Skin epidermis (tissue), 12 donors: Measurements from ENCODE around the gene MAGEA4.
A peak's percentile ranks its signal among the peaks of the same experiment; 100 is the strongest.
"Not testable (repeated sequence)": the region's sequence is repeated elsewhere in the genome, so short reads cannot be mapped to it uniquely, and the experiment has no call there.

ENCODE experiments used
- H3K27ac ChIP-seq, 21 experiments: fragments of 200-600 bp; sonication (generic) in 11 of 21; one replicate each; pipeline ENCODE4 v1.5.0; 2020; ENCODE audit warnings: mild to moderate bottlenecking in 3 of 21, inconsistent platforms in 2 of 21, moderate library complexity in 2 of 21
- H3K4me3 ChIP-seq, 7 experiments: fragments of 200-600 bp; sonication (generic) in 2 of 7; one replicate each; pipeline ENCODE4 v1.5.0; 2020; ENCODE audit warnings: inconsistent platforms in 2 of 7, mild to moderate bottlenecking in 2 of 7, moderate library complexity in 1 of 7

MAGEA4 gene

DNA sequence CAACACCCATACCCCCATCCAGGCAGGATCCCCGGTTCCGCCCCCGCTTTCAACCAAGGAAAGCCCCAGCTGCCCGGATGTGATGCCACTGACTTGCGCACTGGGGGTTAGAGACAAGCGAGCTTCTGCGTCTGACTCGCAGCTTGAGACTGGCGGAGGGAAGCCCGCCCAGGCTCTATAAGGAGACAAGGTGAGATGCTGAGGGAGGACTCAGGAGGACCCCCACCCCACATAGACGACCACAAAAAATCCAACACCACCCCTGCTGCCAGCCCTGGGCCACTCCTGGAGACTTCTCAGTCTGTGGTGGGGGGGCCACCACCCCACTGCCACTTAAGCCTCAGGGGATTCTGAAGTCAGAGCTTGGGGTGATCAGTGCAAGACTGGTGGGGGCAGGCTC, at the start of gene MAGEA4:
Gene MAGEA4, plus strand, starts transcription at position 110 of the 400 bp plus-strand sequence. CDS start 10,776 bp downstream, outside the sequence.
- H3K27ac ChIP-seq = no peak within 1 kb of the TSS
- no peak within 1 kb of the TSS for H3K4me3 ChIP-seq

GRCh38 chrX:151870602-151871001, 42.1 kb upstream of the MAGEA4 start:
- Histone ChIP-seq H3K4me3 (no peak overlapping the region), H3K27ac (no peak overlapping the region)

GRCh38 chrX:151871244-151871643, 41.4 kb upstream of the MAGEA4 start:
- Histone ChIP-seq H3K27ac (no peak overlapping the region), H3K4me3 (no peak overlapping the region)

DNA sequence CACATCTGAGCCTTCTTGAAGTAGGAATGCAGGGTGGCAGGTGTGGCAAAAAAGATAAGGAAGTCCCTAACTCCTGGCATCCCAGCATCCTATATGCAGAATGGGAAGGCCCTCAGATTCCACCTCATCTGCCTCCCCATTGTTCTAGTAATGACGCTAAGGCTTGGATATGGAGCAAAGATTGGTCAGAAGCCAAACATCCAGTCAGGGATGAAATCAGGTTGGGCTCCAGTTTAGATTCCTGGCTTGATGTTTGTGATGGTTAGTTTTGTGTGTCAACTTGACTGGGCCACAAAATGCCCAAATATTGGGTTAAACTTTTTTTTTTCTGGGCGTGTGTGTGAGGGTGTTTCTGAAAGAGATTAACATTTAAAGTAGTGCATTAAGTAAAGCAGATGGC, 39.6 kb upstream of the MAGEA4 start:
- no peak overlapping the region for H3K27ac ChIP-seq
- no peak overlapping the region for H3K4me3 ChIP-seq

- Histone ChIP-seq H3K4me3 (no peak overlapping the region), H3K27ac (no peak overlapping the region)
Measured at GRCh38 chrX:151875270-151876026, 37.2 kb upstream of the MAGEA4 start.

DNA sequence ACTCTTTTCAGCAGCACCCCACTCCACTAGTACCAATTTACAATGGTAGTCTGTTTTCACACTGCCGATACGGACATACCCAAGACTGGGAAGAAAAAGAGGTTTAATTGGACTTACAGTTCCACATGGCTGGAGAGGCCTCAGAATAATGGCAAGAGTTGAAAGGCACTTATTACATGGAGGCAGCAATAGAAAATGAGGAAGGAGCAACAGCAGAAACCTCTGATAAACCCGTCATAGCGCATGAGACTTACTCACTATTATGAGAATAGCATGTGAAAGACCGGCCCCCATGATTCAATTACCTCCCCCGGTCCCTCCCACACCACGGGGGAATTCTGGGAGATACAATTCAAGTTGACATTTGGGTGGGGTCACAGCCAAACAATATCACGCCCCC, 34.1 kb upstream of the MAGEA4 start:
- H3K4me3 ChIP-seq = no peak overlapping the region
- no peak overlapping the region for H3K27ac ChIP-seq

- H3K4me3 ChIP-seq = no peak overlapping the region
Measured at GRCh38 chrX:151879856-151880255, 32.8 kb upstream of the MAGEA4 start.

GRCh38 chrX:151880895-151881294, 31.8 kb upstream of the MAGEA4 start:
- Histone ChIP-seq H3K27ac (no peak overlapping the region), H3K4me3 (no peak overlapping the region)

More at GRCh38 chrX:151879856-151880255, 32.8 kb upstream of the MAGEA4 start:
- H3K27ac ChIP-seq = no peak overlapping the region

DNA sequence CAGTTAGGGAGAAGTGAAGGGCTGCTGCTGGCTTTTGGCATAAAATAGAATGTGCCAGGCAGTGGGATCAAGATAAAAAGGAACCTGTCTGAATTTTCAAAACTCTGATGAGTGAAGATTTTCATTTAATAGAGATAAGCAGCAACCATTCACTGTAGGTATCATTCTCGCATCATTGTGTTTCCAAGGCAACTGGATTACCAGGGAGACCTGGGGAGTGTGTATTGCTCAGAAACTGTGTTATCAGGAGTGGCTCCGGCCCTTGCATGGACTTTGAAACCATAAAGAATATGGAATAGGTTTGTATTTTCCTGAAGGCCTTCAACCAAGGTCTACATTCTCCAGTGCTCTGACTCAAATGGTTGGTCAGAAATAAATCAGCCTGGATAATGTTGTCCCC, 23.3 kb upstream of the MAGEA4 start:
- H3K27ac ChIP-seq = no peak overlapping the region
- H3K4me3 ChIP-seq = no peak overlapping the region

DNA sequence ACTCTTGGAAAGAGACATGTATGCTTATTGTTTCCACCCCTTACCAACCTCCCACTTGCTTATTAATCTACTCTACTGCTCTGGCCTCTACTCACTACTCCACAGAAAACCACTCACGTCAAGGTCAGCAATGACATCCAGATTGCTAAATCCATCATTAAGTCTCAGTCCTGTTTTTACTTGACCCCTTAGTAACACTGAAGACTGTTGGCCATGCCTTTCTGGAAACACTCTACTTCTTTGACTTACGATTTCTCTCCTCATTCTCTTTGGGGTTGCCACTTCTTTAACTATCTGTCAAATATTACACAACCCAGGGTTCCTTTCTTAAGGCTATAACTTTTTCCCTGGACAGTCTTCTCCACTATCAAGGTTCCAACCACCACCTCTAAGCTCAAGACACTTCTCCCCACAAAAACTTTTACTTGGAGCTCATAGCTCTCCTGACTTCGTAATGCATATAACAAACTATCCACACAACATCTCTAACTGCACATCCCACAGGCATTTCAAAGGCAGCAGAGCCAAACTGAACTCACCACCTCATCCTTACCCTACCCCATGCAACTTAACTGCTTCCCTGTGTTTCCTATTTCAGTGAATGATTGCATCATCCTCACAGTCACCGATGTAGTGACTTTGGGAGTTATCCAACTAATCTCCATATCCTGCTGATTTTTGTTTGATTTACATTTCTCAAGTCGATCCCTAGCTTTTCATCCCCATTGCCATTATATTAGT, 15.8 kb upstream of the MAGEA4 start:
- Histone ChIP-seq H3K4me3 (no peak overlapping the region), H3K27ac (no peak overlapping the region)

- no peak overlapping the region for H3K4me3 ChIP-seq
- H3K27ac ChIP-seq = no peak overlapping the region
Measured at GRCh38 chrX:151899622-151900021, 13.1 kb upstream of the MAGEA4 start.

DNA sequence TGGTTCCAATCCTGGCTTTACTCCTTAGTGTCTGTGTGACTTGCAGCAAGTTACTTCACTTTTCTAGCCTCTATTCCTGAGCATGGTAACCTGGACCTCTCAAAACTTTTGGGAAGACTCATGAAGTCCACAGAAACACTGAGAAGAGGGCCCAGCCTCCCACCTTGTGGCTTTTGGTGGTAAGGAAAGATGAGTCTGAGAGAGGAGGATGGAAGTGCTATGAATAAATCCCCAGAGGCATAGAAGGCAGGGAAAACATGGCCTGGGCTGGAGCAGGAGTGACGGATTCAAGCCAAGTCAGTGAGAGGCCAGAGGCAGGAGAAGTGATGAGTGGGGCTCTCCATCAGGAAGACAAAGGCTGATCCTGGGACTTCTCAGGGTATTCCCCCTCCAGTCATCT, 10.9 kb upstream of the MAGEA4 start:
- Histone ChIP-seq H3K4me3 (no peak overlapping the region), H3K27ac (no peak overlapping the region)

DNA sequence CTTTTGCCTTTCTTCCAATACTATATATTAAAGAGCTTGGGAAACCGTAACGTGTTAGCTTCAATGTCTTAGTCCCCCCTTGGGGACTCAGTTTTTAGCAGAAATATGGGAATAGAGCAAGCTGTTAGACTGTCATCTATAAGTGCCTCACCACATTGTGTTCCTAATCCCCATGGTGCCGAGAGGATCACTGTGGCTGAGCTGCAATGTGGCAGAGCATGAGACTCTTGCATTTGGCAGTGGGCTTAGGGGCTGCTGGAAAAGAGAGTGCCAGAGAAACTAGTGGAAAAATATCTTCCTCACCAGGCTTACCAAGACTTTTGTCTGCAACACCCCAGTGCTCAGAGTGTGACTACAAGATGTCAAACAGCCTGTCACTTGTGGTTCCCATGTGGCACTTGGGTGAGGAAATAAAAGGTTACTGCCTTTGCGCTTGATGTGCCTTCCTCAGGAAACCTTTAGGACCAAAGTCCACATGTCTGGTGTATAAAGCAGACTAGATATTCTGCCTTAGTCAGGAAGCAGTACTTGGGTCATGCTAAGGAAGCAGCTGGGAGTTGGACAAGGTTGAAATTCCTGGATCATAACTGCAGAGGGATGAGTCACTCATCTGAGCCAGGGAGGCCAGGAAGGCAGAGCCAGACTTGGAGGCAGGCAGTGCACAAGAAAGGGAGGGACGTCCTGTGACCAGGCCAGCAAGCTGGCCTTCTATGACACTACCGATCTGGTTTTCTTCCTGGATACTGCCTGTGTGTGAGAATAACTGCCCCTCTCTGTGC, 9.7 kb upstream of the MAGEA4 start:
- Histone ChIP-seq H3K27ac (peak overlapping the region in 1 of 21 experiments; percentile 48), H3K4me3 (no peak overlapping the region)

GRCh38 chrX:151904989-151905388, 7.7 kb upstream of the MAGEA4 start:
- H3K4me3 ChIP-seq = no peak overlapping the region
- no peak overlapping the region for H3K27ac ChIP-seq

GRCh38 chrX:151912221-151912620, 468 bp upstream of the MAGEA4 start:
- Histone ChIP-seq H3K27ac (no peak overlapping the region), H3K4me3 (no peak overlapping the region)

DNA sequence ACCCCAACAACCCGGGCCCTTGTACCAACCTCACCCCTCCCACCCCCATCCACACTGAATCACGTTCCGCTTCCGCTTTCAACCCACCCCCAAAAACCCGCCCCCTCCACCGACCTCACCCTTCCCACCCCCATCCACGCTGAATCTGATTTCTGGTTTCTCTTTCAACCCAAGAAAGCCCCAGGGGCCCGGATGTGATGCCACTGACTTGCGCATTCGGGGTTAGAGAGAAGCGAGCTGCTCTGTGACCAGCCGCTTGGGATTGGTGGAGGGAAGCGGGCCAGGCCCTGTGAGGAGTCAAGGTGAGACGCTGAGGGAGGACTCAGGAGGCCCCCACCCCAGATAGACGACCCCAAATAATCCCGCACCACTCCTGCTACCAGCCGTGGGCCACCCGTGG, 6.0 kb downstream of the MAGEA4 start:
- not testable (repeated sequence) for H3K4me3 ChIP-seq, H3K27ac ChIP-seq

DNA sequence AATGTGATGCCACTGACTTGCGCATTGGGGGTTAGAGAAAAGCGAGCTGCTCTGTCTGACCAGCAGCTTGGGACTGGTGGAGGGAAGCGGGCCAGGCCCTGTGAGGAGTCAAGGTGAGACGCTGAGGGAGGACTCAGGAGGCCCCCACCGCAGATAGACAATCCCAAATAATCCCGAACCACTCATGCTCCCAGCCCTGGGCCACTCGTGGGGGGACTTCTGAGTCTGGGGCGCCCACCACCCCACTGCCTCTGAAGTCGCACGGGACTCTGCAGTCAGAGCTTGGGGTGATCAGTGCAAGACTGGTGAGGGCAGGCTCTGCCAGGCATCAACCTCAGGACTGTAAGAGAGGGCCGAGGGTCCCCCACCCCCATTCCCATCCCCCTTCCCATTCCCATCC, 6.9 kb downstream of the MAGEA4 start:
- H3K4me3 ChIP-seq = no peak overlapping the region
- H3K27ac ChIP-seq = no peak overlapping the region

GRCh38 chrX:151920101-151920500, 7.4 kb downstream of the MAGEA4 start:
- Histone ChIP-seq H3K27ac (no peak overlapping the region), H3K4me3 (no peak overlapping the region)

DNA sequence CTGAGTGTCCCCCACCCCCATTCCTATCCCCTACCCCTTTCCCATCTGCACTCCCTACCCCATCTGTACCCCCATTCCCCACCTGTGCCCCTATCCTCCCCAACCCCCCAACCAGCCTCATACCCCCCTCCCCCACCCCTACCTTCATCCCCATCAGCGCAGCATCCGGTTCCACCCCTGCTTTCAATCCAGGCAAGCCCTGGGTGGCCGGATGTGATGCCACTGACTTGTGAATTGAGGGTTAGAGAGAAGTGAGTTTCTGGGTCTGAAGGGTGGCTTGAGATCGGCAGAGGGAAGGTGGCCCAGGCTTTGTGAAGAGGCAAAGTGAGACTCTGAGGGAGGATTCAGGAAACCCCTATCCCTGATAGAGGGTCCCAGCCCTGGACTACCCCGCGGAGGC, 7.8 kb downstream of the MAGEA4 start:
- no peak overlapping the region for H3K27ac ChIP-seq

DNA sequence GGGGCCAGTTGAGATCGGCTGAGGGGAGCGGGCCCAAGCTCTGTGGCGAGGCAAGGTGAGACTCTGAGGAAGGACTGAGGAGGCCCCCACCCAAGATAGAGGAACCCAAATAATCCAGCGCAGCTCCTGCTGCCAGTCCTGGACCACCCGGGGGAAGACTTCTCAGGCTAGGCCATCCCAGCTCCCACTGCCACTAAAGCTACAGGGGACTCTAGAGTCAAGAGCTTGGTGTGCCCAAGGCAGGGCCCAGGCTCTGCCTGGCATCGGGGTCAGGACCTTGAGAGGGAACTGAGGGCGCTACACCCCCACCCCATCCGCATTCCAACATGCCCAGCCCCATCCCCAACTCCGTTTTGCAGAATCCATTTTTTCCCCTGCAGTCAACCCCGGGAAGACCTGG, 8.6 kb downstream of the MAGEA4 start:
- no peak overlapping the region for H3K4me3 ChIP-seq
- H3K27ac ChIP-seq = no peak overlapping the region

More for the DNA sequence above, 7.8 kb downstream of the MAGEA4 start:
- H3K4me3 ChIP-seq = no peak overlapping the region

DNA sequence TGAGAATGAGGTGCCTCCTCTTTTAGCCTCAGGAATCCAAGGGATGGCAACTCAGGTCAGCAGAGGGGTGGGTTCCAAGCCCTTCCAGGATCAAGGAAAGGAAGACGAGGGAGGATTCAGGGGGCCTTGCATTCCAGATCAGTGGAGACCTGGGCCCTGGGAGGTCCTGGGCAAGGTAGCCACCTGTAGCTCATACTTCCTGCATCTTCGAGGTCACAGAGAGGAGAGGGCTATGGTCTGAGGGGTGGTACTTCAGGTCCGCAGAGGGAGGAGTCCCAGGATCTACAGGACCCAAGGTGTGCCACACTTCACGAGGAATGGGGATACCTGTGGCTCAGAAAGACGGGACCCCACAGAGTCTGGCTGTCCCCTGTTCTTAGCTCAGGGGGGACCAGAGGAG, 9.2 kb downstream of the MAGEA4 start:
- H3K27ac ChIP-seq = no peak overlapping the region
- no peak overlapping the region for H3K4me3 ChIP-seq
